ENCODE results near the gene ACOX1. TPM values are rescaled to one million over a fixed set of nuclear protein-coding genes. Genes with fewer than 3 reads are reported as not detected.

ACOX1 gene
- total RNA-seq, 1 experiment from 2014 or later: 17.6 TPM

DNA sequence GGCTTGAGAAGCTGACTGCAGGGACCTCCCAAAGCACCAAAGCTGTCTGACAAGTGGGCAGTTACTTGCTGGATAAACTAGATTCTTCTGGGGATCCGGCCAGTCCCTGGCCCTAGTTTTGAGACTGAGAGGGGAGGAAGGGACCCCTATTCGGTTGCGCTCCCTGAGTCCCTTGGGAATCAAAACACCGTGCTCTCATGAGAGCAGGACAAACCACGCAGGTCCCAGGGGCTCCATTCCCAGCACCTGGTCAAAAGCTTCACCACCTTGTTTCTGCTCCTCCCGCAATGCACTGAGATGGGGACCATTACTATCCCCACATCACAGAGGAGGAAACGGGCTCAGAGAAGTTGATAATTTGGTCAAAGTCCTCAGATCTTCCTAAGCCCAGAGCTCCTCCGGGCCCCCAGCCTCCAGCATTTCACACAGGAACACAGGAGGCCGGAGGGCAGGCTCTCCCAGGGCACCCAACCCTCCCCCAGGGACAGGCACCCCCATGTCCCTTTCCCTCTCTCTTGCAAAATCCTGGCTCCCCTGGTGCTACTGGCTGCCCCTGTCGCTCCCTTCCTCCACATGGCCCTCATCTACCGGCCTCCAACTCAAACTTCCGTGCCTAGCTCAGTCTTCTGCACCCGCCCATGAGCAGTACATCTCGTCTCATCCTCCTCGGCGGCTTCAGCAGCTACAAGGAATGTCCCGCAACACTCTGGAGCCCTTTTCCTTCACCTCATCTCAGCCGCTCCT is 85.5 kb downstream of the ACOX1 start:
- no peak for DNase-seq (ENCODE audit: low read depth)

DNA sequence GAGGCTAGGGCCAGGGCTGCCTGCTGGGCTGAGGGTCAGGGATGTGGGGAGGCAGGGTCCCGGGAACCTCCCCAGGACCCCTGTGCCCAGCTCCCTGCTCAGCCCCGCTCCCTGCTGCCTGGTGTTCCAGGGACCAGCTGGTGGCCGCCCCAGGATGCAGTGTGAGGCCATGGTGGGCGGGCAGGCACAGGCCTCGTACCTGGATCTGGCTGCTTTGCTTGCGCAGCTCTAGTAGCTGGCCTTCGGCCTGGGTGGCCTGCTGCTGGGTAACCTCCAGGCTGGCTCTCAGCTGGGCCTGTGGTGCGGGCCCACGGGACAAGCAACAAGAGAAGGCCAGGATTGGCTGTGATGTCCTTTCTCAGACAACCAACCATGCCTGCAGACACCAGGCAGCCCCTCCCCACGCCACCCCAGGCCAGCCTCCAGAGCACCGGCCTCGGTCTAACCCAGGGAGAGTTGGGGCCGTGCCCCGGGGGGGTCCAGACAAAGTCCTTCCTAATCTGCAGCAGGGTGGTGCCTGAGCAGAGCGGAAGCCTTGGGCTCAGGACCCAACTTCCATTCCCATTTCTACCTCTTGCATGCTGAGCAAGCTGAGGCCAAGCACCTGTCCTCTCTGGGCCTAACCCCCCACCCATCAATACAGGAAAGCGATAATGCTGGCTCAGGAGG is 86.3 kb downstream of the ACOX1 start:
- no peak for DNase-seq (ENCODE audit: low read depth)

DNA sequence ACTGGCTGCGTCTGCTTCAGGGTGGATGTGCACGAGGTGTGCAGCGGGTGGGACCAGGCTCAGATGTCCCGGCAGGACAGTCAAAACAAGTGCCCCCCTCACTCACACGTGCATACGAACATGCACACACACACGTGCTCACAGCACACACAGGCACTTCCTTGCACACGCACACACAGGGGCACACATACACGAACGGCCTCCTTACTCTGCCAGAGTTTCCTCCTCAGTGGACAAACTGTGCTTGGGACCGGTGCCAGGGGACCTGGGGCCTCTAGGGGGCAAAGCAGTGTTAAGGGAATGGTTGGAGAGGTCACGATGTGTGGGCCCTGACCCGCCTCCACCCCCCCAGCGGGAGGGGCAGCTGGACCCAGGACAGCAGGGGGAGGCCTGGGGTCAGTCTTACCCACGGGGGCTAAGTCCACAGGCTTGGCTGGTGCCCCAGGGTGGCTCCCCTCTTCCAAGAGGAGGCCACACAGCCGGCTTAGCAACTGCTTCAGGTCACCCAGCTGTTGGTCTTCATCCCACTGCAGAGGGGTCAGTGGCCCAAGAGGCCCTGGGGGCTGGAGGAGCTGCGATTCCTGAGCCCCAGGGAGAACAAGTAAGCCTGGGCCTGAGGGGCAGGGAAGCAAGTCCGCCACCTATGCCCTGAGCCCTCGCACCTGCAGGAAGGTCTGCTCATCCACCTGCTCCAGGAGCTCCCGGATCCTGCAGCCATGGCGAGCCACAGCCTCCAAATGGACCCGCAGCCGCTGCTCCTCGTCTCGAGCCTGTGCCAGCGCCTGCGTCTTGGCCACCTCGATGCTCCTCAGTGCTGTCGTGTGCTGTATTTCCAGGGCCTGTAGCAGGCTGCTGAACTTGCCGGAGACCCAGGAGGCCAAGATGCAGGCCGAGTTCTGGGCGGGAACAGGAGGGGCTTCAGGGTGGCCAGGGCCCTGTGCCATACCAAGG is 87.1 kb downstream of the ACOX1 start:
- DNase-seq (ENCODE audit: low read depth): no peak

Other genes starting within 250 kb of the ACOX1 start
- 33.5 and 37.1 TPM in 2 replicates for gene GALK1, start 214.0 kb downstream of the ACOX1 start, total RNA-seq (2014; rRNA removed; shearing (Covaris generic))
- gene UNK, start 194.4 kb downstream of the ACOX1 start, total RNA-seq (2014; rRNA removed; shearing (Covaris generic)): 26.3 and 26.8 TPM in 2 replicates
- gene UNC13D, start 134.8 kb downstream of the ACOX1 start, total RNA-seq (2014; rRNA removed; shearing (Covaris generic)): 2.7 TPM in 2 replicates
- gene WBP2, start 123.8 kb downstream of the ACOX1 start, total RNA-seq (2014; rRNA removed; shearing (Covaris generic)): 26.1 and 38.3 TPM in 2 replicates
- 22.7 and 26.6 TPM in 2 replicates for gene TRIM47, start 100.6 kb downstream of the ACOX1 start, total RNA-seq (2014; rRNA removed; shearing (Covaris generic))
- gene TRIM65, start 82.2 kb downstream of the ACOX1 start, total RNA-seq (2014; rRNA removed; shearing (Covaris generic)): 36.0 and 36.9 TPM in 2 replicates
- 63.8 and 66.9 TPM in 2 replicates for gene MRPL38, start 74.3 kb downstream of the ACOX1 start, total RNA-seq (2014; rRNA removed; shearing (Covaris generic))
- 9.5 and 10.8 TPM in 2 replicates for gene FBF1, start 38.1 kb downstream of the ACOX1 start, total RNA-seq (2014; rRNA removed; shearing (Covaris generic))
- 23.8 and 32.8 TPM in 2 replicates for gene TEN1, start 74 bp upstream of the ACOX1 start, total RNA-seq (2014; rRNA removed; shearing (Covaris generic))
- gene CDK3, start 21.7 kb upstream of the ACOX1 start, total RNA-seq (2014; rRNA removed; shearing (Covaris generic)): 2.1 and 3.5 TPM in 2 replicates
- 0.03 TPM in 1 of 2 replicates, not detected in the other for gene EVPL, start 48.1 kb upstream of the ACOX1 start, total RNA-seq (2014; rRNA removed; shearing (Covaris generic))
- gene SRP68, start 93.4 kb upstream of the ACOX1 start, total RNA-seq (2014; rRNA removed; shearing (Covaris generic)): 30.5 and 55.3 TPM in 2 replicates
- gene GALR2, start 95.6 kb upstream of the ACOX1 start, total RNA-seq (2014; rRNA removed; shearing (Covaris generic)): 0.18 TPM in 1 of 2 replicates, not detected in the other
- gene ZACN, start 100.0 kb upstream of the ACOX1 start, total RNA-seq (2014; rRNA removed; shearing (Covaris generic)): 0.06 and 0.10 TPM in 2 replicates
- 78.6 and 82.7 TPM in 2 replicates for gene EXOC7, start 124.6 kb upstream of the ACOX1 start, total RNA-seq (2014; rRNA removed; shearing (Covaris generic))
- gene FOXJ1, start 162.1 kb upstream of the ACOX1 start, total RNA-seq (2014; rRNA removed; shearing (Covaris generic)): not detected in 2 replicates

Data from HT1080 (cell line).